ENCODE measurements around the gene CITED1. TPM values are rescaled to one million over a fixed set of nuclear protein-coding genes. Genes with fewer than 3 reads are reported as not detected.
A peak's percentile ranks its signal among the peaks of the same experiment; 100 is the strongest.

The CITED1 gene
- total RNA-seq (2021; ENCODE audit: unreplicated experiment) (2.8 TPM), Bru-seq, nascent RNA (percentile 21 among the genes with signal in this experiment), BruChase-seq, experiment 1, labeled RNA remaining after a 6-hour chase (percentile 14 among the genes with signal in this experiment), BruChase-seq, experiment 2, labeled RNA remaining after a 2-hour chase (percentile 11 among the genes with signal in this experiment)
- polyA plus RNA-seq (2012), result 0.92 and 1.6 TPM in 2 replicates
- long read RNA-seq, partial matches to known transcripts, result 0 of 1 reads
- long read RNA-seq, other reads (novel, unspliced or antisense), result 1 of 1 reads

- H3K4me1 ChIP-seq (ENCODE audit: control insufficient read depth in 1 of 2, insufficient read depth in 2 of 2, low read length in 2 of 2), result peaks cover 2 to 22% of the 10 kb centered on the region in 2 experiments; a peak in 3 of 4 replicates
- no peaks in the 10 kb centered on the region for H4K20me1 ChIP-seq (ENCODE audit: insufficient read depth)
- no peaks in the 10 kb centered on the region for H3K79me2 ChIP-seq (ENCODE audit: insufficient read depth, low read length)
- ATAC-seq (peak; percentile 35), DNase-seq (ENCODE audit: low read depth, low spot score) (no peak)
- no TSS peak for BruUV-seq (replicated peaks)
- TF ChIP-seq FOSL1 (IDR thresholded peaks at IDR 0.05; ENCODE audit: low read depth) (no peak), POLR2A (IDR thresholded peaks at IDR 0.05; ENCODE audit: borderline replicate concordance, extremely low read depth, insufficient read depth, insufficient read length) (no peak), EZH2phosphoT487 (IDR thresholded peaks at IDR 0.05; ENCODE audit: borderline replicate concordance) (no peak), EGR1 (IDR thresholded peaks at IDR 0.05; ENCODE audit: low read depth) (peak; percentile 61), ZFX (IDR thresholded peaks at IDR 0.05) (no peak)
- H3K4me3 ChIP-seq (replicated peaks in 1 of 2; ENCODE audit: low read depth in 1 of 2, low read length in 2 of 2), result peak within 1 kb of the TSS; percentile 51 to 60
- H3K9ac ChIP-seq (ENCODE audit: low read length), result peak within 1 kb of the TSS; percentile 50; the same call in 1 of the 2 replicates
- no peak within 1 kb of the TSS for H3K27ac ChIP-seq (ENCODE audit: low read depth, low read length)
- H3K9me2 ChIP-seq (ENCODE audit: insufficient read depth), result no peaks in the 10 kb centered on the region
- H3K27me3 ChIP-seq (ENCODE audit: insufficient read depth, low read length), result no peaks in the 10 kb centered on the region; the same call in 1 of the 2 replicates
- intact Hi-C loops (cut with micrococcal nuclease), result loop anchor here (10.0 kb wide), 1 partner anchor 239 kb away; no protein-coding TSS in a partner anchor
- no peaks in the 10 kb centered on the region for H3K36me3 ChIP-seq (ENCODE audit: control insufficient read depth in 1 of 2, insufficient read depth in 2 of 2, low read length in 2 of 2)
- peak within 1 kb of the TSS; percentile 84 for H3K4me2 ChIP-seq (ENCODE audit: low read length)
- RAD21 ChIA-PET (ENCODE audit: low non-redundant PET in 1 of 2, low total read pairs in 2 of 2, uncharacterized antibody in 2 of 2, unreplicated experiment in 2 of 2), result interaction anchor here in 1 of 2 experiments (0.7 kb wide), 1 partner anchor 14 kb away, joined by 5 read pairs; no protein-coding TSS in a partner anchor
- CTCF ChIA-PET, result no interaction called here
- H2AFZ ChIP-seq (ENCODE audit: low read depth, low read length, poor library complexity, severe bottlenecking), result no peak within 1 kb of the TSS
- POLR2A ChIA-PET, result no interaction called here
- no peaks in the 10 kb centered on the region for H3K9me3 ChIP-seq (ENCODE audit: control insufficient read depth in 1 of 2, insufficient read depth in 1 of 2, low read depth in 1 of 2, low read length in 2 of 2)
These were observed at the start of gene CITED1 for GRCh38 chrX:72305286-72306084. Gene CITED1 (minus strand): TSS chrX:72305914. CDS start chrX:72302869, 3,045 bp downstream.

- no TSS peak for BruUV-seq (replicated peaks)
- Histone ChIP-seq H3K27ac (ENCODE audit: low read depth, low read length) (no peak overlapping the region), H3K4me3 (replicated peaks in 1 of 2; ENCODE audit: low read depth in 1 of 2, low read length in 2 of 2) (no peak overlapping the region), H3K4me2 (ENCODE audit: low read length) (no peak overlapping the region), H3K9me2 (ENCODE audit: insufficient read depth) (no peaks in the 10 kb centered on the region), H4K20me1 (ENCODE audit: insufficient read depth) (no peaks in the 10 kb centered on the region), H3K4me1 (ENCODE audit: control insufficient read depth in 1 of 2, insufficient read depth in 2 of 2, low read length in 2 of 2) (no peaks in the 10 kb centered on the region), H3K79me2 (ENCODE audit: insufficient read depth, low read length) (no peaks in the 10 kb centered on the region), H2AFZ (ENCODE audit: low read depth, low read length, poor library complexity, severe bottlenecking) (no peak overlapping the region), H3K9me3 (ENCODE audit: control insufficient read depth in 1 of 2, insufficient read depth in 1 of 2, low read depth in 1 of 2, low read length in 2 of 2) (no peaks in the 10 kb centered on the region), H3K27me3 (ENCODE audit: insufficient read depth, low read length) (no peaks in the 10 kb centered on the region), H3K36me3 (ENCODE audit: control insufficient read depth in 1 of 2, insufficient read depth in 2 of 2, low read length in 2 of 2) (no peaks in the 10 kb centered on the region), H3K9ac (ENCODE audit: low read length) (no peak overlapping the region)
- POLR2A ChIA-PET, result no interaction called here
- CTCF ChIA-PET, result no interaction called here
- ATAC-seq (no peak), DNase-seq (ENCODE audit: low read depth, low spot score) (no peak)
- intact Hi-C loops (cut with micrococcal nuclease), result no loop called here
- RAD21 ChIA-PET (ENCODE audit: low non-redundant PET in 1 of 2, low total read pairs in 2 of 2, uncharacterized antibody in 2 of 2, unreplicated experiment in 2 of 2), result no interaction called here
- no peak for TF ChIP-seq SIN3A (IDR thresholded peaks at IDR 0.05; ENCODE audit: low read depth)
- TF ChIP-seq CEBPB (IDR thresholded peaks at IDR 0.05; ENCODE audit: low read depth), result no peak
- no peak for TF ChIP-seq CBX3 (IDR thresholded peaks at IDR 0.05; ENCODE audit: low read depth)
- TF ChIP-seq EGR1 (IDR thresholded peaks at IDR 0.05; ENCODE audit: low read depth), result no peak
- TF ChIP-seq YY1 (IDR thresholded peaks at IDR 0.05; ENCODE audit: extremely low read depth, insufficient replicate concordance, low read depth, low read length), result no peak
- no peak for TF ChIP-seq EZH2phosphoT487 (IDR thresholded peaks at IDR 0.05; ENCODE audit: borderline replicate concordance)
- no peak for TF ChIP-seq POLR2AphosphoS5 (IDR thresholded peaks at IDR 0.05; ENCODE audit: low read depth, low read length)
- TF ChIP-seq MAX (IDR thresholded peaks at IDR 0.05), result no peak
- TF ChIP-seq TCF7L2 (IDR thresholded peaks at IDR 0.05; ENCODE audit: borderline replicate concordance, extremely low read depth, insufficient read depth, insufficient read length), result no peak
- TF ChIP-seq CTCF (IDR thresholded peaks at IDR 0.05 in 2 of 3, conservative IDR thresholded peaks at IDR 0.05 in 1 of 3; ENCODE audit: borderline replicate concordance in 1 of 3, insufficient read depth in 1 of 3, low read depth in 2 of 3, low read length in 2 of 3), result no peak
These were observed 47.1 kb upstream of the CITED1 start for GRCh38 chrX:72352786-72353185.
